Lung (tissue), 12 donors: Measurements from ENCODE around the gene MELK. TPM values are rescaled to one million over a fixed set of nuclear protein-coding genes. Genes with fewer than 3 reads are reported as not detected.

Source experiments
- ATAC-seq: fragments of 200-7000 bp; cut with Tn5 transposase; one replicate; pipeline ENCODE4 v1.9.1; 2020; ENCODE audit warnings: moderate number of reproducible peaks; ENCODE audit not compliant: insufficient read depth, low FRiP score
- DNase-seq, 3 donors: peaks; one replicate each; pipeline ENCODE4 v3.0.0-alpha.2; 2013 to 2017
- H3K27ac ChIP-seq, 2 donors: one replicate each; pipeline ENCODE4 v1.5.1; 2013; ENCODE audit warnings: mild to moderate bottlenecking in 2 of 2, moderate library complexity in 2 of 2, control low read depth in 1 of 2, inconsistent platforms in 1 of 2, low read depth in 1 of 2, low read length in 1 of 2
- H3K27me3 ChIP-seq, 3 donors: one replicate each; pipeline ENCODE4 v1.5.1; 2013; ENCODE audit warnings: low read length in 2 of 3; ENCODE audit not compliant: control insufficient read depth in 3 of 3, insufficient read depth in 3 of 3
- H3K36me3 ChIP-seq, 4 donors: one replicate each; pipeline ENCODE4 v1.5.1; 2013; ENCODE audit warnings: low read length in 4 of 4, mild to moderate bottlenecking in 1 of 4, moderate library complexity in 1 of 4; ENCODE audit not compliant: control insufficient read depth in 4 of 4, insufficient read depth in 4 of 4
- H3K4me1 ChIP-seq, 5 donors: one replicate each; pipeline ENCODE4 v1.5.1; 2013; ENCODE audit warnings: low read length in 5 of 5, mild to moderate bottlenecking in 2 of 5, moderate library complexity in 1 of 5; ENCODE audit not compliant: control insufficient read depth in 5 of 5, insufficient read depth in 5 of 5
- H3K4me3 ChIP-seq: one replicate; pipeline ENCODE4 v1.5.1; 2013; ENCODE audit warnings: mild to moderate bottlenecking, control low read depth, moderate library complexity
- H3K9ac ChIP-seq, 2 donors: one replicate each; pipeline ENCODE4 v1.5.1; 2013; ENCODE audit warnings: low read length in 2 of 2, control low read depth in 1 of 2; ENCODE audit not compliant: insufficient read depth in 1 of 2
- H3K9me3 ChIP-seq, 4 donors: one replicate each; pipeline ENCODE4 v1.5.1; 2013; ENCODE audit warnings: low read length in 3 of 4, mild to moderate bottlenecking in 1 of 4, moderate library complexity in 1 of 4; ENCODE audit not compliant: control insufficient read depth in 4 of 4, insufficient read depth in 3 of 4
- WGBS, 2 donors: extraction: QIAGEN DNeasy Blood & Tissue Kit; methylation state at CpG; one replicate each; pipeline ENCODE4 v1.1.7; 2013; 5-methylcytosine and 5-hydroxymethylcytosine counted together
- polyA plus RNA-seq, 2 donors: library from polyadenylated mRNA; stranded (reverse); fragments of 200-250 nt; gene quantifications; one replicate each; pipeline ENCODE4 v1.2.1, GENCODE V29; 2013
- total RNA-seq, 2 donors: library from RNA; depleted of rRNA in 1 of 2; stranded (reverse); fragments of >200 nt in 1 of 2; gene quantifications; one replicate each; pipeline ENCODE4 v1.2.1, GENCODE V29; 2014 to 2021
- TF ChIP-seq, protein P1 (sequence below): IDR thresholded peaks from 2 replicates; pipeline ENCODE4 v1.5.1; 2012; ENCODE audit warnings: mild to moderate bottlenecking; ENCODE audit errors: control extremely low read depth, extremely low read depth
- donor health status: control.
- donor health status: control.
- donor health status: Bipolar disorder and iron deficiency.
- donor health status: healthy.
- donor health status: DM: yes; HTN: yes; CAD: no.

Gene MELK
- total and polyA plus RNA-seq, 4 donors, result 0.88 to 3.5 (median 1.5) TPM

DNA sequence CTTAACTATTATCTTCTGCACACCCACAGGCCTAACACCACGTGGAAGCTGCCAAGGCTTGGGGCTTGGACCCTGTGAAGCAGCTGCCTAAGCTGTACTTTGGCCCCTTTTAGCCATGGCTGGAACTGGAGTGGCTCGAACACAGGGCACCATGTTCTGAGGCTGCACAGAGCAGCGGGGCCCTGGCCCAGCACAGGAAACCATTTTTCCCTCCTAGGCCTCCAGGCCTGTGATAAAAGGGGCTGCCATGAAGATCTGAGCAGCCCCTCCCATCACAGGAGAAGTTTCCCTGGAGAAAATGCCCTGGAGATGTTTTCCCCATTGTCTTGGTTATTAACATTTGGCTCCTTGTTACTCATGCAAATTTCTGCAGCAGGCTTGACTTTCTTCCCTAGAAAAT lies 126.3 kb downstream of the MELK start:
- Histone ChIP-seq H3K4me3 (no peak overlapping the region), H3K9me3 (peaks cover 0 to 7% (median 3%) of the 10 kb centered on the region in 4 donors), H3K9ac (no peak overlapping the region), H3K27ac (no peak overlapping the region), H3K27me3 (no peaks in the 10 kb centered on the region), H3K4me1 (no peaks in the 10 kb centered on the region), H3K36me3 (no peaks in the 10 kb centered on the region)
- TF ChIP-seq, protein P1, sequence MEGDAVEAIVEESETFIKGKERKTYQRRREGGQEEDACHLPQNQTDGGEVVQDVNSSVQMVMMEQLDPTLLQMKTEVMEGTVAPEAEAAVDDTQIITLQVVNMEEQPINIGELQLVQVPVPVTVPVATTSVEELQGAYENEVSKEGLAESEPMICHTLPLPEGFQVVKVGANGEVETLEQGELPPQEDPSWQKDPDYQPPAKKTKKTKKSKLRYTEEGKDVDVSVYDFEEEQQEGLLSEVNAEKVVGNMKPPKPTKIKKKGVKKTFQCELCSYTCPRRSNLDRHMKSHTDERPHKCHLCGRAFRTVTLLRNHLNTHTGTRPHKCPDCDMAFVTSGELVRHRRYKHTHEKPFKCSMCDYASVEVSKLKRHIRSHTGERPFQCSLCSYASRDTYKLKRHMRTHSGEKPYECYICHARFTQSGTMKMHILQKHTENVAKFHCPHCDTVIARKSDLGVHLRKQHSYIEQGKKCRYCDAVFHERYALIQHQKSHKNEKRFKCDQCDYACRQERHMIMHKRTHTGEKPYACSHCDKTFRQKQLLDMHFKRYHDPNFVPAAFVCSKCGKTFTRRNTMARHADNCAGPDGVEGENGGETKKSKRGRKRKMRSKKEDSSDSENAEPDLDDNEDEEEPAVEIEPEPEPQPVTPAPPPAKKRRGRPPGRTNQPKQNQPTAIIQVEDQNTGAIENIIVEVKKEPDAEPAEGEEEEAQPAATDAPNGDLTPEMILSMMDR, result no peak
- DNase-seq, result no peak
- WGBS, 2 donors, result 60 to 77% methylated on average over 3 of the region's 3 CpGs
- no peak for ATAC-seq

DNA sequence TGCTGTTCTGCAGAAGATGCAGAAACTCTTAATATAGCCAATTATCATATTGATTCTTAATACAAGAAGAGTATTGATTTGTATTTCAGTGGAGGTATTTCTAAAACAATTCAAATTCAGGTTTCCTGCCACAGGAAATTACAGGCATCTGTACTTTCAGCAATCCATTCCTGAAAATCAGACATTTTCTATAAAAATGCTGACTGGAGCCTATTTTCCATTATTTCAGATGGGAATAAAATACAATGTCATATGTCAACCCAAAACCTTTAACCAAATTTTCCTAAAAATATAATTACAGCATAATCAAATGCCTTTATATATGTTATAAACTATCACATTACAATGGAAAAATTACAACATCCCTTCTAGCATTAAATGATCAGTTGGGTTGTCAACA lies 131.5 kb downstream of the MELK start:
- H3K27me3 ChIP-seq, result no peaks in the 10 kb centered on the region
- H3K4me1 ChIP-seq, result no peaks in the 10 kb centered on the region

DNA sequence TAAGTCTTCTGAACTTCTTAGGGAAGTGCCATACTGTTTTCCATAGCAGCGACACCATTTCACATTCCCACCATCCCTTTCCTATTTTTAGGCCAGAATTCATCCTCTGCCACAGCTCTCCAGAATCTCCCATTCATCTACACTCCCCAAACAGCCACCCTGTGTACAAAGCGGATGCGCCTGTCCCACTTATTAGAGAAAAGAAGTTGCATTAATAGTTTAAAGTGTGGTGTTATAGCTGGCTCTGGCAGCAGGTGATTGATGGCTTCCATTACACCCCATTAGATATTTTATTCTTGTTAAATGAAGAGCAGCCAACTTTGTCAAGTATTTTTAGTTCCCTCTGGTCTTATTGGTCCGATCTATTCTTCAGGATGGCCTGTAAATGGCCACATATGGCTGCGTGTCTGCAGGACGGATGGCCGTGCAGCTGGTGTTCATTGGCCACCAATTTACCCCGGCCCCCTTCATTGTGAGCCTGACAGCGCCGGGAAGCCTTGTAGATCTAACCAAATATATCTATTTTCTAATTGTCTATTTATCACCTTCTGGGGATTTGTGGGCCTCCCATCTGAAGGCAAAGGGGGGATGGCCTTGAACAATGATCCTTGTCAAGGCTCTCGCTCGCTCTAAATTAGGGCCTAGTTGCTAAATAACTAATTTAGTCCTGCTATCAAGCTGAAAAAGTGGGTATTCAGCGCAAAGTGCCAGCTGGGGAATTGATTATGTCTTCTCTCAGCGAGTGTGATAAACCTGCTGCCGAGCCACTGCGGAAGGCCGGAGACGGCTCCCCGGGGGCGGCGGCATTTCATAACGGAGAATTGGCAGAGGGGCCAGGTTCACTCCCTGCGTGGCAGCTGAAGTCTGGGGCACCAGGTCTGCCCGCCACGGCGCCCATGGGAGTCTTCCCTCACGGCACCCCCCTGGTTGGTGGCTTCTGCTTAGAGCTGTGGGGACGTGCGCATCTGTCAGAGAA lies 141.1 kb downstream of the MELK start:
- Histone ChIP-seq H3K36me3 (no peaks in the 10 kb centered on the region), H3K9ac (no peak overlapping the region), H3K27ac (no peak overlapping the region), H3K4me3 (no peak overlapping the region), H3K4me1 (no peaks in the 10 kb centered on the region), H3K9me3 (peaks cover 0 to 7% (median 2%) of the 10 kb centered on the region in 4 donors), H3K27me3 (no peaks in the 10 kb centered on the region)
- 93% methylated on average over 29 of the region's 29 CpGs for WGBS, 2 donors
- ATAC-seq (no peak), DNase-seq (no peak)
- TF ChIP-seq, protein P1, result no peak

More for the DNA sequence above, 131.5 kb downstream of the MELK start:
- TF ChIP-seq, protein P1, result no peak
- H3K36me3 ChIP-seq, result no peaks in the 10 kb centered on the region
- H3K9me3 ChIP-seq, result peaks cover 0 to 2% (median 0%) of the 10 kb centered on the region in 4 donors
- H3K9ac ChIP-seq, result no peak overlapping the region
- DNase-seq (no peak), ATAC-seq (no peak)
- no peak overlapping the region for H3K27ac ChIP-seq
- no peak overlapping the region for H3K4me3 ChIP-seq
